GM12878 (cell line): ENCODE measurements around the gene DACH1. TPM values are rescaled to one million over a fixed set of nuclear protein-coding genes. Genes with fewer than 3 reads are reported as not detected.

Experiments
- ATAC-seq: fragments of 200-7000 bp; cut with Tn5 transposase; 3 replicates; pipeline ENCODE4 v1.9.1; 2020; ENCODE audit warnings: mild to moderate bottlenecking, moderate library complexity
- BruUV-seq: library from RNA; stranded (reverse); fragments of 400-500 nt; replicated peaks from 2 replicates; lab custom pipeline; 2021; lab: Mats Ljungman, UMichigan
- CTCF ChIA-PET: fragments of 300-600 bp; sonication (Branson Sonifier 250); formaldehyde crosslinking; extraction: SDS; loops from one replicate; lab custom pipeline; 2021; ENCODE audit warnings: inconsistent platforms; lab: Yijun Ruan, JAX
- POLR2A ChIA-PET: fragments of 350-600 bp; formaldehyde crosslinking; extraction: SDS; loops from one replicate; lab custom pipeline; 2021; ENCODE audit warnings: inconsistent platforms; lab: Charles Lee
- RAD21 ChIA-PET: fragments of 300-600 bp; sonication (Branson Sonifier 250); formaldehyde crosslinking; loops from one replicate; lab custom pipeline; 2023; ENCODE audit warnings: antibody characterized with exemption; ENCODE audit not compliant: unreplicated experiment; lab: Charles Lee
- SMC1A ChIA-PET: fragments of 300-600 bp; sonication (Branson Sonifier 250); formaldehyde crosslinking; loops from one replicate; lab custom pipeline; 2023; ENCODE audit not compliant: unreplicated experiment, uncharacterized antibody; lab: Charles Lee
- DNase-seq: peaks from one replicate; pipeline ENCODE4 v3.0.0-alpha.2; 2011; ENCODE audit warnings: low read depth, low spot score
- FAIRE-seq: peaks from 3 replicates; lab custom pipeline; 2011; peaks lifted over from hg19 to GRCh38; lab: Jason Lieb, UNC
- H2AFZ ChIP-seq: 2 replicates; pipeline ENCODE4 v1.6.0; 2011; ENCODE audit warnings: low read depth, low read length, control low read depth; ENCODE audit not compliant: control insufficient read depth
- H3K27ac ChIP-seq: 2 replicates; pipeline ENCODE4 v1.5.1; 2011; ENCODE audit warnings: control low read depth; ENCODE audit not compliant: control insufficient read depth, insufficient read depth
- H3K27me3 ChIP-seq, 2 experiments: replicated peaks in 1 of 2; 2 replicates each; pipeline versions ENCODE4 v1.6.0 to v1.6.1; 2011; ENCODE audit warnings: low read length in 1 of 2; ENCODE audit not compliant: control insufficient read depth in 2 of 2, insufficient read depth in 2 of 2
- H3K36me3 ChIP-seq, 2 experiments: 2 replicates each; pipeline ENCODE4 v1.5.1; 2011; ENCODE audit warnings: low read length in 1 of 2; ENCODE audit not compliant: control insufficient read depth in 2 of 2, insufficient read depth in 2 of 2
- H3K4me1 ChIP-seq: 2 replicates; pipeline ENCODE4 v1.6.1; 2011; ENCODE audit warnings: mild to moderate bottlenecking, low read length, moderate library complexity, mixed read lengths; ENCODE audit not compliant: control insufficient read depth, insufficient read depth
- H3K4me2 ChIP-seq: 2 replicates; pipeline ENCODE4 v1.6.0; 2011; ENCODE audit warnings: control low read depth; ENCODE audit not compliant: control insufficient read depth, insufficient read depth
- H3K4me3 ChIP-seq: fragments of 200-600 bp; sonication (generic); 2 replicates; pipeline ENCODE4 v1.5.1; 2016
- H3K79me2 ChIP-seq: 2 replicates; pipeline ENCODE4 v1.6.0; 2011; ENCODE audit warnings: low read length; ENCODE audit not compliant: control insufficient read depth, insufficient read depth
- H3K9ac ChIP-seq: 2 replicates; pipeline ENCODE4 v1.8.0; 2011; ENCODE audit warnings: low read length, control low read depth, mixed read lengths; ENCODE audit not compliant: control insufficient read depth, insufficient read depth
- H3K9me3 ChIP-seq: replicated peaks from 3 replicates; pipeline ENCODE4 v1.5.1; 2011; ENCODE audit warnings: mild to moderate bottlenecking, low read length; ENCODE audit not compliant: control insufficient read depth, insufficient read depth
- H4K20me1 ChIP-seq: 2 replicates; pipeline ENCODE4 v1.6.0; 2011; ENCODE audit not compliant: control insufficient read depth, insufficient read depth
- BCL11A ChIP-seq: IDR thresholded peaks from 2 replicates; pipeline ENCODE4 v1.6.1; 2011; ENCODE audit warnings: low read depth, low read length
- BCLAF1 ChIP-seq: fragments of 450-650 bp; IDR thresholded peaks from 2 replicates; pipeline ENCODE4 v1.6.1; 2017; ENCODE audit warnings: antibody characterized with exemption, mild to moderate bottlenecking, moderate library complexity
- BHLHE40 ChIP-seq, 2 experiments: fragments of 450-650 bp in 1 of 2; IDR thresholded peaks; 2 replicates each; pipeline ENCODE4 v1.6.1; 2011 to 2017; ENCODE audit warnings: low read depth in 2 of 2, borderline replicate concordance in 1 of 2, improper control_type of control experiment in 1 of 2, low read length in 1 of 2, mild to moderate bottlenecking in 1 of 2
- CBX5 ChIP-seq: sonication (generic); IDR thresholded peaks from 2 replicates; pipeline ENCODE4 v1.6.1; 2016; ENCODE audit warnings: low read depth, moderate library complexity, mild to moderate bottlenecking, inconsistent platforms
- CREM ChIP-seq: IDR thresholded peaks from 2 replicates; pipeline ENCODE4 v1.6.1; 2014; ENCODE audit warnings: antibody characterized with exemption, low read depth
- E2F4 ChIP-seq: IDR thresholded peaks from 2 replicates; pipeline ENCODE4 v1.6.1; 2012; ENCODE audit warnings: low read depth, low read length, improper control_type of control experiment
- FOXM1 ChIP-seq: IDR thresholded peaks from 2 replicates; pipeline ENCODE4 v1.6.1; 2012; ENCODE audit warnings: low read depth, mild to moderate bottlenecking, inconsistent platforms, low read length, moderate library complexity
- IRF5 ChIP-seq: fragments of 450-650 bp; IDR thresholded peaks from 2 replicates; pipeline ENCODE4 v1.6.1; 2017; ENCODE audit warnings: borderline replicate concordance
- KAT2A ChIP-seq: conservative IDR thresholded peaks from 2 replicates; pipeline ENCODE4 v1.6.1; 2011; ENCODE audit warnings: low read depth, low read length; ENCODE audit not compliant: control insufficient read depth
- POLR2A ChIP-seq: IDR thresholded peaks from 2 replicates; pipeline ENCODE4 v1.6.1; 2011; ENCODE audit warnings: low read depth, mild to moderate bottlenecking, low read length
- RAD51 ChIP-seq: fragments of 450-650 bp; IDR thresholded peaks from 2 replicates; pipeline ENCODE4 v1.6.1; 2016; ENCODE audit warnings: moderate library complexity, mild to moderate bottlenecking, inconsistent platforms
- SMAD1 ChIP-seq: fragments of 450-650 bp; IDR thresholded peaks from 2 replicates; pipeline ENCODE4 v1.6.1; 2018; ENCODE audit warnings: mild to moderate bottlenecking, low read depth; ENCODE audit not compliant: partially characterized antibody
- TAF1 ChIP-seq: IDR thresholded peaks from 2 replicates; pipeline ENCODE4 v1.6.1; 2011; ENCODE audit warnings: mild to moderate bottlenecking, low read depth, low read length, borderline replicate concordance
- ZNF217 ChIP-seq: fragments of 450-650 bp; IDR thresholded peaks from 2 replicates; pipeline ENCODE4 v1.6.1; 2017; ENCODE audit warnings: antibody characterized with exemption, mild to moderate bottlenecking
- WGBS: methylation state at CpG from one replicate; pipeline ENCODE4 v1.1.6; 2016; ENCODE audit warnings: low lambda C conversion rate; ENCODE audit not compliant: insufficient replicate concordance, insufficient coverage; ENCODE audit errors: missing lambda C conversion rate; 5-methylcytosine and 5-hydroxymethylcytosine counted together
- in situ Hi-C: fragments of 300-500 bp; cut with MboI; formaldehyde crosslinking; loops from 9 replicates; pipeline ENCODE4 v1.14.3; 2018; ENCODE audit warnings: mixed read lengths
- intact Hi-C: fragments of 100-400 bp; cut with micrococcal nuclease; formaldehyde crosslinking; loops from one replicate; pipeline ENCODE4 v1.14.2; 2022; ENCODE audit not compliant: unreplicated experiment
- polyA plus RNA-seq, 11 experiments: library from polyadenylated mRNA; depleted of rRNA in 4 of 11; unstranded in 6 of 11; stranded (reverse) in 5 of 11; fragments of >200 nt; fragmentation: Nextera tagmentation in 4 of 11; fragmentation: Illumina TruSeq in 1 of 11; extraction: Ambion mirVana in 4 of 11; extraction: Trizol in 1 of 11; gene quantifications; 1 replicate in 1 of 11; 2 replicates in 10 of 11; pipeline versions ENCODE4 v1.2.1 to v1.2.3, GENCODE V29; 2011 to 2016; ENCODE audit warnings: inconsistent platforms in 2 of 11, missing spikeins in 2 of 11, low read depth in 1 of 11
- total RNA-seq, 4 experiments: library from RNA; depleted of rRNA in 3 of 4; stranded (reverse); fragments of >200 nt in 3 of 4; fragmentation: Illumina TruSeq in 1 of 4; extraction: Trizol in 1 of 4; gene quantifications; 2 replicates each; pipeline versions ENCODE4 v1.2.1 to v1.2.3, GENCODE V29; 2013 to 2021

DACH1 gene
- total and polyA plus RNA-seq, 10 of the 15 experiments (the other 5 are each of a cell fraction or from before 2014, with no cell fraction given): 0.05 TPM; not detected in 9

- CTCF ChIA-PET: interaction anchor here (0.6 kb wide), 2 partner anchors 191 to 259 kb away, joined by 3 read pairs; no protein-coding TSS in a partner anchor
- in situ Hi-C loops (no loop called here), intact Hi-C loops (no loop called here)
- Histone ChIP-seq H3K9ac (no peak overlapping the region), H3K79me2 (no peaks in the 10 kb centered on the region), H4K20me1 (no peaks in the 10 kb centered on the region), H3K27ac (no peak overlapping the region), H3K27me3 (no peaks in the 10 kb centered on the region), H3K4me1 (no peaks in the 10 kb centered on the region), H2AFZ (no peak overlapping the region), H3K4me2 (no peak overlapping the region), H3K36me3 (no peaks in the 10 kb centered on the region), H3K4me3 (no peak overlapping the region)
- no peak for ATAC-seq
- POLR2A ChIA-PET: no interaction called here
- 39% methylated on average over 3 of the region's 3 CpGs for WGBS
- SMC1A ChIA-PET: no interaction called here
- RAD21 ChIA-PET: no interaction called here
- no peak for DNase-seq
- BruUV-seq: no TSS peak
- no peak for FAIRE-seq
- TF ChIP-seq RAD51: no peak
- TF ChIP-seq CBX5: no peak
- no peak for TF ChIP-seq BHLHE40 (IDR thresholded peaks at IDR 0.05; ENCODE audit: borderline replicate concordance in 1 of 2, low read depth in 2 of 2, low read length in 1 of 2)
- TF ChIP-seq CREM: no peak
- no peak for TF ChIP-seq TAF1
- TF ChIP-seq POLR2A: no peak
- TF ChIP-seq BCLAF1: no peak
- no peak for TF ChIP-seq IRF5
- TF ChIP-seq ZNF217: no peak
- TF ChIP-seq SMAD1: no peak
- TF ChIP-seq KAT2A: no peak
- no peak for TF ChIP-seq BCL11A
- no peak for TF ChIP-seq E2F4
- TF ChIP-seq FOXM1: no peak
- TF ChIP-seq, all 136 proteins: peak for 0
- H3K9me3 ChIP-seq: no peaks in the 10 kb centered on the region
Observed at GRCh38 chr13:71448080-71448630, 418.8 kb downstream of the DACH1 start.
